GM19324 (cell line): Measurements from ENCODE around the gene FA2H.
"Not testable (repeated sequence)": the region's sequence is repeated elsewhere in the genome, so short reads cannot be mapped to it uniquely, and the experiment has no call there.

ENCODE experiments used
- ATAC-seq: cut with Tn5 transposase; IDR thresholded peaks from one replicate; pipeline ENCODE4 v1.9.1; 2021; ENCODE audit warnings: mild to moderate bottlenecking, moderate library complexity; ENCODE audit not compliant: unreplicated experiment, low FRiP score

FA2H gene

GRCh38 chr16:74774223-74775139, at the start of gene FA2H:
TSS of gene FA2H (minus strand) at chr16:74774820. CDS start at chr16:74774755, 65 bp downstream.
- ATAC-seq: peak; percentile 89

- ATAC-seq: no peak
These were observed 43.2 kb upstream of the FA2H start for GRCh38 chr16:74817851-74818250.

GRCh38 chr16:74813109-74813641, 38.6 kb upstream of the FA2H start:
- ATAC-seq: peak; percentile 97

- ATAC-seq: no peak
These were observed 37.3 kb upstream of the FA2H start for GRCh38 chr16:74811911-74812310.

- not testable (repeated sequence) for ATAC-seq
These were observed 36.6 kb upstream of the FA2H start for GRCh38 chr16:74811216-74811615.

GRCh38 chr16:74807052-74807646, 32.5 kb upstream of the FA2H start:
- no peak for ATAC-seq

- ATAC-seq: no peak
These were observed 25.7 kb upstream of the FA2H start for GRCh38 chr16:74800216-74800871.

GRCh38 chr16:74797414-74797813, 22.8 kb upstream of the FA2H start:
- ATAC-seq: no peak

GRCh38 chr16:74795104-74795503, 20.5 kb upstream of the FA2H start:
- no peak for ATAC-seq

- no peak for ATAC-seq
These were observed 20.0 kb upstream of the FA2H start for GRCh38 chr16:74794668-74795067.

- no peak for ATAC-seq
These were observed 19.0 kb upstream of the FA2H start for GRCh38 chr16:74793571-74793970.

GRCh38 chr16:74792225-74792624, 17.6 kb upstream of the FA2H start:
- ATAC-seq: no peak

- ATAC-seq: not testable (repeated sequence)
These were observed 17.1 kb upstream of the FA2H start for GRCh38 chr16:74791749-74792148.

- no peak for ATAC-seq
These were observed 13.5 kb upstream of the FA2H start for GRCh38 chr16:74788108-74788507.

GRCh38 chr16:74785031-74785430, 10.4 kb upstream of the FA2H start:
- no peak for ATAC-seq

GRCh38 chr16:74778646-74779045, 4.0 kb upstream of the FA2H start:
- ATAC-seq: no peak

GRCh38 chr16:74776926-74777325, 2.3 kb upstream of the FA2H start:
- ATAC-seq: no peak

GRCh38 chr16:74775255-74775654, 635 bp upstream of the FA2H start:
- no peak for ATAC-seq

GRCh38 chr16:74773446-74774222, 986 bp downstream of the FA2H start:
- no peak for ATAC-seq

- peak; percentile 64 for ATAC-seq
These were observed 2.8 kb downstream of the FA2H start for GRCh38 chr16:74771656-74772315.
